Bronchial epithelial cell (primary cell): Measurements from ENCODE around the gene CFAP299. TPM values are rescaled to one million over a fixed set of nuclear protein-coding genes. Genes with fewer than 3 reads are reported as not detected.
A peak's percentile ranks its signal among the peaks of the same experiment; 100 is the strongest.

Experiments used
- DNase-seq: peaks from one replicate; pipeline ENCODE4 v3.0.0-alpha.2; 2010; ENCODE audit warnings: low read depth
- FAIRE-seq: peaks from 2 replicates; lab custom pipeline; 2011; peaks lifted over from hg19 to GRCh38; lab: Jason Lieb, UNC
- H3K27me3 ChIP-seq: 2 replicates; pipeline ENCODE4 v1.5.1; 2011; ENCODE audit warnings: low read length; ENCODE audit not compliant: control insufficient read depth, insufficient read depth
- H3K36me3 ChIP-seq: 2 replicates; pipeline ENCODE4 v1.5.1; 2011; ENCODE audit warnings: low read length; ENCODE audit not compliant: control insufficient read depth, insufficient read depth
- H3K4me3 ChIP-seq: 2 replicates; pipeline ENCODE4 v1.5.1; 2011; ENCODE audit warnings: mild to moderate bottlenecking, low read depth, low read length, control low read depth
- total RNA-seq: library from RNA; depleted of rRNA; stranded (reverse); fragments of >200 nt; gene quantifications from 2 replicates; pipeline ENCODE4 v1.2.1, GENCODE V29; 2014
- TF ChIP-seq, protein P1 (sequence below): IDR thresholded peaks from 2 replicates; pipeline ENCODE4 v1.5.1; 2011; ENCODE audit warnings: mild to moderate bottlenecking, moderate library complexity, low read length, control low read depth, inconsistent platforms; ENCODE audit not compliant: insufficient read depth, severe bottlenecking

The CFAP299 gene
- total RNA-seq, 1 donor from 2014 or later, result 0.26 TPM

DNA sequence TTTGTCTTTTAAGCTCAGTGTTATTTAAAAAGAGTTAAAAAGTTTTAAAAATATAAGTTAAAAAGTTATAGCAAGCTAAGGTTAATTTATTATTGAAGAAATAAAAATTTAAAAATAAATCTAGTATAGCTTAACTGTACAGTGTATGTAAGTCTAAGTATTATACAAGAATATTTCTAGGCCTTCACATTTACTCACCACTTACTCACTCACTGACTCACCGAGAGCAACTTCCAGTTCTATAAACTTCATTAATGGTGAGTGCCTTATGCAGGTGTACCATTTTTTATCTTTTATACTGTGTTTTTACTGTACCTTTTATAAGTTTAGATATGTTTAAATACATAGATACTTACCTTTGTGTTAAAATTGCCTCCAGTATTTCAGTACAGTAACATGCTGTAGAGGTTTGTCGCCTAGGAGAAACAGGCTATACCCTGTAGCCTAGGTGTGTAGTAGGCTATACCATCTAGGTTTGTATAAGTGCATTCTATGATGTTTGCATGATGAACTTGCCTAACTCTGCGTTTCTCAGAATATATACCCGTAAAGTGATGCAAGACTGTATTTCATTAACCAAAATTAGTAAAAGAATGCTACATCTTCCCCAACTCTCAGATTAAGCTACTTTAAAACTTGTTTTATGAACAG is 202.9 kb downstream of the CFAP299 start:
- TF ChIP-seq, protein P1, sequence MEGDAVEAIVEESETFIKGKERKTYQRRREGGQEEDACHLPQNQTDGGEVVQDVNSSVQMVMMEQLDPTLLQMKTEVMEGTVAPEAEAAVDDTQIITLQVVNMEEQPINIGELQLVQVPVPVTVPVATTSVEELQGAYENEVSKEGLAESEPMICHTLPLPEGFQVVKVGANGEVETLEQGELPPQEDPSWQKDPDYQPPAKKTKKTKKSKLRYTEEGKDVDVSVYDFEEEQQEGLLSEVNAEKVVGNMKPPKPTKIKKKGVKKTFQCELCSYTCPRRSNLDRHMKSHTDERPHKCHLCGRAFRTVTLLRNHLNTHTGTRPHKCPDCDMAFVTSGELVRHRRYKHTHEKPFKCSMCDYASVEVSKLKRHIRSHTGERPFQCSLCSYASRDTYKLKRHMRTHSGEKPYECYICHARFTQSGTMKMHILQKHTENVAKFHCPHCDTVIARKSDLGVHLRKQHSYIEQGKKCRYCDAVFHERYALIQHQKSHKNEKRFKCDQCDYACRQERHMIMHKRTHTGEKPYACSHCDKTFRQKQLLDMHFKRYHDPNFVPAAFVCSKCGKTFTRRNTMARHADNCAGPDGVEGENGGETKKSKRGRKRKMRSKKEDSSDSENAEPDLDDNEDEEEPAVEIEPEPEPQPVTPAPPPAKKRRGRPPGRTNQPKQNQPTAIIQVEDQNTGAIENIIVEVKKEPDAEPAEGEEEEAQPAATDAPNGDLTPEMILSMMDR, result no peak
- peak; percentile 86 for DNase-seq
- FAIRE-seq, result no peak
- no peaks in the 10 kb centered on the region for H3K27me3 ChIP-seq
- no peaks in the 10 kb centered on the region for H3K36me3 ChIP-seq
- no peak overlapping the region for H3K4me3 ChIP-seq

DNA sequence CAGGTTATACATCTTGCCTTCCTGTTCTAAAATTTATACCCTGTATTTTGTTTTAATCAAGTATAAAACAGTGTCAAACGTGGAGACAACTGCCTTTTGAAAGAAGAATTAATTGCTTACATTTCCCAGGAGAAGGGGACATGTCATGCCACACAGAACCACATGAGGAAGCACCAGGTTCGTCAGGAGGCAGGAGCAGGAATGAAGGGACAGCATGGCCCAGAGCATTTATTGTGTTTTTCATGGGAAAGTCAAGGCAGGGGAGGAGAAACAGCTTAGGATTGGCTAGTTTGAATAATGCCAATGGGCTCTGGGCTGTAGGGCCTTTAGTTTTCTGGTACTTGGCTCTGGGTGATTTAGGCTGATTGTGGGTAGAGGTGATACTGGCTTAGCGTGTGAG is 203.7 kb downstream of the CFAP299 start:
- Histone ChIP-seq H3K27me3 (no peaks in the 10 kb centered on the region), H3K4me3 (no peak overlapping the region), H3K36me3 (no peaks in the 10 kb centered on the region)
- FAIRE-seq, result no peak
- no peak for DNase-seq
- TF ChIP-seq, protein P1, result no peak

DNA sequence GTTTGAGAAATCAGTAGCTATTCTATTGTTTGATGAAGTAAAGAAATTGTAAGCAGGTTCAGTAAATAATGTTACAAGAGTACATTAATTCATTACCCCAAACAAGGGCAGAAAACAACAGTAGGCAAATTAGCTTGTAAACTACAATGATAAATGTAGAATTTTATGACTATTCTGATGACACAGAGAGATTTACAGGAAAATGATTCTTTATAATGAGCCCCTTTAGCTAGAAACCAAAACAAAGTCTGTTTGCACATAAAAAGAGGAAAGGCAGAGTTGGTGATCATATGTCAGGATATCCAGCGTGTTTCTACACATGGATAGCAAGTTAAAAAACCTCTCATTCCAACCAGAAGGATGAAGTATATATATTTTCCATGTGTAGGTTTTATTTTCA is 204.8 kb downstream of the CFAP299 start:
- TF ChIP-seq, protein P1, result no peak
- FAIRE-seq (no peak), DNase-seq (no peak)
- no peak overlapping the region for H3K4me3 ChIP-seq
- no peaks in the 10 kb centered on the region for H3K27me3 ChIP-seq
- no peaks in the 10 kb centered on the region for H3K36me3 ChIP-seq

DNA sequence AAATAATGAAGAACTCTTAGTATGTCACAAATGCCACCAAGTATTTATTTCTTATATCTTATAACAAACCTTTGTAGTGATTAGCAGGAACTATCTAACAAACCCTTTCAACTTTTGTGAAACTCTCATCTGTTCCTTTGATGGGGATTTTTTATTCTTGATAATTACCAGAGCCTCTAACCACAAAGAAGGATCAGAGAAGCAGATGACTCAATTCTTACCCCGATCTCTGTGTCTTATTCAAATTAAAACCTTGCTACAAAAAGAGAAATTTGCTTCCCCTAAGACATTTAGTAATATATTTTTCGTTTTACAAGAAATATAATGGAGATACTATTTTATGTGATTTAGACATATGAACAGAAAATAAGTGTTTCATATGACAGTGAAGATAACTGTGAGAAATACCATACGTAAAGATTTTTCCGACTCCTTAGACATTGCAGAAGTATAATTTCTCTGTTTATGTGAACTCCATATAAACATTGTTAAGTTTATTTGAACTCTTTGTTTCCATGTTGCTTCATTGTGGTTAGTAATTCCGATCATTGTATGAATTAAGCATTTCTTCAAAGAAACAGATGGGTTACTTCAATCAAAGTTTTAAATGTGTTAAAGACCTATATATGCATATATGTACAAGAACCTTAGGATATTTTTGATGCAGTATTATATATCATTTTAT is 205.4 kb downstream of the CFAP299 start:
- TF ChIP-seq, protein P1, result no peak
- no peaks in the 10 kb centered on the region for H3K36me3 ChIP-seq
- DNase-seq (no peak), FAIRE-seq (no peak)
- no peak overlapping the region for H3K4me3 ChIP-seq
- H3K27me3 ChIP-seq, result no peaks in the 10 kb centered on the region

DNA sequence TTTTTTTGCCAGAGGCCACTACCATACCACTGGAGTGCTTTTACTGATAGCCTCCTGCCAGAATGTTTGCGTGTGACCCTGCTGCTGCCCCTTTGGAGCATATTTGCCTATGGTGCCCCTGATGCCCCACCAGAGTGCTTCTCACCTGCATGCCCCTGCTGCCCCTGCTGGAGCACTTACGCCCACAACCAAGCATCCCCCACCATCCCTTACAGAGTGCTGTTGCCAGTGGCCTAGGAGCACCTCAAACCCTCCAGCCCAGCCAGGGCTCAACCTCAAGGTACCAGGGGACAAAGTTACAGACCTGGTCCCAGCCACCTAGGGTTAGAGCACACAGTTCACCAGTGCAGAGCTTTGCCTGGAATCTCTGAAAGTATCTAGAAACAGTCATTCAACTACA is 207.2 kb downstream of the CFAP299 start:
- no peak overlapping the region for H3K4me3 ChIP-seq
- TF ChIP-seq, protein P1, result no peak
- no peak for DNase-seq
- H3K36me3 ChIP-seq, result no peaks in the 10 kb centered on the region
- no peaks in the 10 kb centered on the region for H3K27me3 ChIP-seq
- no peak for FAIRE-seq
